Ishikawa (cell line): ENCODE measurements around the gene RAPGEF5.

Experiments used
- CEBPB ChIP-seq: IDR thresholded peaks from 2 replicates; pipeline ENCODE4 v1.6.1; 2012
- CREB1 ChIP-seq: IDR thresholded peaks from 2 replicates; pipeline ENCODE4 v1.6.1; 2012; ENCODE audit warnings: low read depth
- EGR1 ChIP-seq: IDR thresholded peaks from 2 replicates; pipeline ENCODE4 v1.6.1; 2012
- EP300 ChIP-seq: IDR thresholded peaks from 2 replicates; pipeline ENCODE4 v1.6.1; 2012; ENCODE audit warnings: borderline replicate concordance
- FOXM1 ChIP-seq: IDR thresholded peaks from 2 replicates; pipeline ENCODE4 v1.6.1; 2012; ENCODE audit warnings: low read depth, borderline replicate concordance
- NFIC ChIP-seq: IDR thresholded peaks from 2 replicates; pipeline ENCODE4 v1.6.1; 2012
- RAD21 ChIP-seq: IDR thresholded peaks from 2 replicates; pipeline ENCODE4 v1.6.1; 2012; ENCODE audit warnings: low read depth
- TAF1 ChIP-seq: IDR thresholded peaks from 2 replicates; pipeline ENCODE4 v1.6.1; 2012; ENCODE audit warnings: low read depth, mild to moderate bottlenecking
- TCF12 ChIP-seq: IDR thresholded peaks from 2 replicates; pipeline ENCODE4 v1.6.1; 2012; ENCODE audit warnings: low read depth
- TEAD4 ChIP-seq: IDR thresholded peaks from 2 replicates; pipeline ENCODE4 v1.6.1; 2012
- YY1 ChIP-seq: IDR thresholded peaks from 2 replicates; pipeline ENCODE4 v1.6.1; 2012; ENCODE audit warnings: low read depth
- ZBTB7A ChIP-seq: IDR thresholded peaks from 2 replicates; pipeline ENCODE4 v1.6.1; 2012; ENCODE audit warnings: low read depth
- TF ChIP-seq, protein P1 (sequence below): IDR thresholded peaks from 2 replicates; pipeline ENCODE4 v1.6.1; 2012; ENCODE audit warnings: low read depth, mild to moderate bottlenecking
- TF ChIP-seq, protein P2 (sequence below): IDR thresholded peaks from 2 replicates; pipeline ENCODE4 v1.6.1; 2012
- TF ChIP-seq, protein P3 (sequence below): IDR thresholded peaks from 2 replicates; pipeline ENCODE4 v1.6.1; 2012

The RAPGEF5 gene

DNA sequence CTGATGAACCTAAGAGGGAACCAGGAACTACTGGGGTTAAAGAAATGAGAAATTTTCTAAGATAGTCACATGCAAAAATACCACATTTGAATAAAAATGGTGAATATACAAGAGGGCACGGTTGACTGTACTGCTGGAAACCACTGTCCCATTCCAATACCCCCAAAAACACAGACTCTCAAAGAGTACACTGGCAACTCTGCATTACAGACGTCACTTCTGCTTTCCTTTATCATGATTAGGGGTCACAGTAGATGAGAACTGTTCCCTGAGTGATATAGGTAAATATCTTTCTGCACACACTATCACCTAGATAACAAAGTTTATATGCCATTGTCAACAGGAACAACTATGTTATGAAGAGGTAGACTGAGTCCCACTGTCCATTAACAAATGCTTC is 69.5 kb downstream of the RAPGEF5 start:
- TF ChIP-seq TEAD4 (no peak), ZBTB7A (no peak), EGR1 (no peak), RAD21 (no peak), EP300 (no peak), CEBPB (no peak), YY1 (no peak), TAF1 (no peak), CREB1 (no peak), FOXM1 (no peak), NFIC (no peak), TCF12 (no peak)
- TF ChIP-seq, protein P1, sequence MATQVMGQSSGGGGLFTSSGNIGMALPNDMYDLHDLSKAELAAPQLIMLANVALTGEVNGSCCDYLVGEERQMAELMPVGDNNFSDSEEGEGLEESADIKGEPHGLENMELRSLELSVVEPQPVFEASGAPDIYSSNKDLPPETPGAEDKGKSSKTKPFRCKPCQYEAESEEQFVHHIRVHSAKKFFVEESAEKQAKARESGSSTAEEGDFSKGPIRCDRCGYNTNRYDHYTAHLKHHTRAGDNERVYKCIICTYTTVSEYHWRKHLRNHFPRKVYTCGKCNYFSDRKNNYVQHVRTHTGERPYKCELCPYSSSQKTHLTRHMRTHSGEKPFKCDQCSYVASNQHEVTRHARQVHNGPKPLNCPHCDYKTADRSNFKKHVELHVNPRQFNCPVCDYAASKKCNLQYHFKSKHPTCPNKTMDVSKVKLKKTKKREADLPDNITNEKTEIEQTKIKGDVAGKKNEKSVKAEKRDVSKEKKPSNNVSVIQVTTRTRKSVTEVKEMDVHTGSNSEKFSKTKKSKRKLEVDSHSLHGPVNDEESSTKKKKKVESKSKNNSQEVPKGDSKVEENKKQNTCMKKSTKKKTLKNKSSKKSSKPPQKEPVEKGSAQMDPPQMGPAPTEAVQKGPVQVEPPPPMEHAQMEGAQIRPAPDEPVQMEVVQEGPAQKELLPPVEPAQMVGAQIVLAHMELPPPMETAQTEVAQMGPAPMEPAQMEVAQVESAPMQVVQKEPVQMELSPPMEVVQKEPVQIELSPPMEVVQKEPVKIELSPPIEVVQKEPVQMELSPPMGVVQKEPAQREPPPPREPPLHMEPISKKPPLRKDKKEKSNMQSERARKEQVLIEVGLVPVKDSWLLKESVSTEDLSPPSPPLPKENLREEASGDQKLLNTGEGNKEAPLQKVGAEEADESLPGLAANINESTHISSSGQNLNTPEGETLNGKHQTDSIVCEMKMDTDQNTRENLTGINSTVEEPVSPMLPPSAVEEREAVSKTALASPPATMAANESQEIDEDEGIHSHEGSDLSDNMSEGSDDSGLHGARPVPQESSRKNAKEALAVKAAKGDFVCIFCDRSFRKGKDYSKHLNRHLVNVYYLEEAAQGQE, result no peak
- TF ChIP-seq, protein P2, sequence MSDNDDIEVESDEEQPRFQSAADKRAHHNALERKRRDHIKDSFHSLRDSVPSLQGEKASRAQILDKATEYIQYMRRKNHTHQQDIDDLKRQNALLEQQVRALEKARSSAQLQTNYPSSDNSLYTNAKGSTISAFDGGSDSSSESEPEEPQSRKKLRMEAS, result no peak
- TF ChIP-seq, protein P3, sequence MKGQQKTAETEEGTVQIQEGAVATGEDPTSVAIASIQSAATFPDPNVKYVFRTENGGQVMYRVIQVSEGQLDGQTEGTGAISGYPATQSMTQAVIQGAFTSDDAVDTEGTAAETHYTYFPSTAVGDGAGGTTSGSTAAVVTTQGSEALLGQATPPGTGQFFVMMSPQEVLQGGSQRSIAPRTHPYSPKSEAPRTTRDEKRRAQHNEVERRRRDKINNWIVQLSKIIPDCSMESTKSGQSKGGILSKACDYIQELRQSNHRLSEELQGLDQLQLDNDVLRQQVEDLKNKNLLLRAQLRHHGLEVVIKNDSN, result no peak

DNA sequence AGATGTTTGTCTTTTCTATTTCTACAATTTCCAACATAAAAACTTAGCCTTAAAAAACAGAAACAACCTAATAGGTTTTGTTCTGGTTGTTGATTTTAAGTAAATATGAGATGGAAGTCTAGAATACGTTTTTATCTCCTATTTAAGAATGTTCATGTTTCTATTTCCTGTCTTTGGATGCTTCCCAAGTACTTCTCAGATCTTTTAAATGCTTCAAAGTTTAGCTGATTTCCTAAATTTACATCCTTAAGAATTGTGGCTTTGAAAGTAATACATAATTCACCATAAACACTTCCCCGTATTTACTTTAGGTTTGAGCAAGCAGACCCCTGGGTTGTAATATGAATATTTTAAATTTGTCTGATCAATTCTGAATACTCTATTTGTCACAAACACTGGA is 70.5 kb downstream of the RAPGEF5 start:
- TF ChIP-seq CEBPB (no peak), TAF1 (no peak), ZBTB7A (no peak), TEAD4 (no peak), FOXM1 (no peak), TCF12 (no peak), EP300 (no peak)
- TF ChIP-seq, protein P1, result no peak
- TF ChIP-seq, protein P3, result no peak

DNA sequence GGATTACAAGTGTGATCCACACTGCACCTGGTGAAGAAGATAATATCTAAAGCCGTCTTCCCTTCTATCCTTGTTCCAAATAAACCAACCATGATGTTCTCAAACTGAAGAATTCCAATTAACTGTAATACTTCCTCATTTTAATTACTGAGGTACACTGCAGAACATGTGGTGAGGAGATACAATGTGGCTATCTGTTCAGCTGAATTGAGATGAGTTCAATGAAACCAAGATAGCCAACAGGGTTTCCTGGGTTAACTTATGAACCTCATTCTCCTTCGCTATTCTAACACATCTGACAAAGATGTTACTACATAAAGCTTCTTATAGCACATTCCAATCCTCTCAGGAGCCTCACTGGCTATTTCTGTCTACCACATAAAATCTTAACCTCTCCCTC is 75.5 kb downstream of the RAPGEF5 start:
- TF ChIP-seq, protein P2, result no peak

DNA sequence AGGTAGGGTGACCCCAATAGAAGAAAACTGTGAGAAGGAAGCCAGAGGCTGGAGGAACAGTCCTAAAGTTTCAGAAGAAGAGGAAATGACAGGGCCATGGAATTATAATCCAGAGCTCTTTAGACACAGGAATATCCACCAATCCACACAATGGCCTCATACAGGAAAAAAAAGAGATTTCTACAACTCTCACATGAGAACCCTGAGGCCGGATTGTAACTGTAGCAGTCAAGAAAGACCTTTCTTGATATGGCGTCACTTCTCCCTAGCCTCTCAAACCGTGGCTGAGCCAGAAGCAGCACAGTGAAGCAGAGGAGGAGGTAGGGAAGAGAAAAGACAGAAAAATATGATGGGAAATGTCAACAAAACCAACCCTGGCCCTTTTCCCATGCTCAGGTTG is 76.9 kb downstream of the RAPGEF5 start:
- TF ChIP-seq, protein P3, result no peak
- no peak for TF ChIP-seq TCF12
- TF ChIP-seq EP300, result no peak
- TF ChIP-seq, protein P1, result no peak
- no peak for TF ChIP-seq YY1
- no peak for TF ChIP-seq ZBTB7A
- no peak for TF ChIP-seq NFIC
- no peak for TF ChIP-seq TAF1
- TF ChIP-seq CEBPB, result no peak
- TF ChIP-seq TEAD4, result no peak
- no peak for TF ChIP-seq EGR1

DNA sequence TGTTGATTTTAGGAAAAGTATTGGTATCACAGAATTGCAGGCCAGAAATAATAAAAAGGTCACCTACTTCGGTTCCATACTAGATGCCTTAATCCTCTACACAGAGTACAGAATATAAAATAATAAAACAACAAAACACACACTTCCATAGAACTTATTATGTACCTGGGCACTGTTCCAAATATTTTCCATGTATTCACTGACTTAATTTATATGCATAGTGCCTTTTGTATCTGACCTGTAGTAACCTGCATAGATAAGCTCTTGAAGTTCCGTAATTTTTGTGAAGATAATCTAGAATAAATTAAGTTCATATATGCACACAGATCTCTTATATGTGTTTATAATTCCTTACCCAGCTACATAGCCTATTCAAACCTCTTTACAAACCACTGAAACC is 78.3 kb downstream of the RAPGEF5 start:
- TF ChIP-seq, protein P1, result no peak
- TF ChIP-seq RAD21, result no peak
- TF ChIP-seq TAF1, result no peak
- TF ChIP-seq, protein P3, result no peak
- no peak for TF ChIP-seq NFIC
- TF ChIP-seq YY1, result no peak
- no peak for TF ChIP-seq TEAD4
- TF ChIP-seq TCF12, result no peak
- no peak for TF ChIP-seq CREB1
- TF ChIP-seq EP300, result no peak
- TF ChIP-seq CEBPB, result no peak
- no peak for TF ChIP-seq ZBTB7A
- TF ChIP-seq, protein P2, result no peak
- TF ChIP-seq EGR1, result no peak
- no peak for TF ChIP-seq FOXM1
